ENCODE results near the gene ZNF311.
A peak's percentile ranks its signal among the peaks of the same experiment; 100 is the strongest.
"Not testable (repeated sequence)": the region's sequence is repeated elsewhere in the genome, so short reads cannot be mapped to it uniquely, and the experiment has no call there.

Gene ZNF311

DNA sequence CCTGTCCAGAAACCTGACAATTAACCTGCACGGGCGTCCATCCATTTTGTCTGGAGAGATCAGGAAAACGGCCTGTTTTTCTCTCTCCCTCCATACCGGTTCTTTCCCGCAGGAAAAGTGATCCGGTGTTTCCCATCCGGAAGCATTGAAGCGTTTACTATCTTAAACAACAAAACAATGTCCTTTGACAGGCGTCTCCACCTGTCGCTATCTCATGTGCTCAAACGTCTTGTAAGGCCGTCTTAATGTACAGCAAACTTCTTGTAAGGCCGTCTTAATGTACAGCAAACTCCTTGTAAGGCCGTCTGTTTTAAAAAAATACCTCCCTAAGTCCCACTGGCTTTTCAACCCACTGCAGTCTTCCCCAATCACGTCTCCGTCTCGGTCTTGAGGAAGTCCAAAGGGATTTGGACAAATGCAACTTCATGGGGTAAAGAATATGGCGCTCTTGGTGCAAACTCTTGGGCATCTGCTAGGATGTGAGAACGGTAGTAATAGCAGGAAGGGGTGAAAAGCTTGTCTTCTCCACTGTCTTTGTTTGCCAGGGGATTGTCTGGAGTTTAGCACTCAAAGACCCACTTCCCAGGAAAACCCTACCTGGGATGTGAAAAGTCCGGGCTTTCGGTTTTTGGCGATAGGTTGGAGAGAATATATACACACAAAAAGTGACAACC is 51.4 kb downstream of the ZNF311 start:
- TF ChIP-seq, protein P1, sequence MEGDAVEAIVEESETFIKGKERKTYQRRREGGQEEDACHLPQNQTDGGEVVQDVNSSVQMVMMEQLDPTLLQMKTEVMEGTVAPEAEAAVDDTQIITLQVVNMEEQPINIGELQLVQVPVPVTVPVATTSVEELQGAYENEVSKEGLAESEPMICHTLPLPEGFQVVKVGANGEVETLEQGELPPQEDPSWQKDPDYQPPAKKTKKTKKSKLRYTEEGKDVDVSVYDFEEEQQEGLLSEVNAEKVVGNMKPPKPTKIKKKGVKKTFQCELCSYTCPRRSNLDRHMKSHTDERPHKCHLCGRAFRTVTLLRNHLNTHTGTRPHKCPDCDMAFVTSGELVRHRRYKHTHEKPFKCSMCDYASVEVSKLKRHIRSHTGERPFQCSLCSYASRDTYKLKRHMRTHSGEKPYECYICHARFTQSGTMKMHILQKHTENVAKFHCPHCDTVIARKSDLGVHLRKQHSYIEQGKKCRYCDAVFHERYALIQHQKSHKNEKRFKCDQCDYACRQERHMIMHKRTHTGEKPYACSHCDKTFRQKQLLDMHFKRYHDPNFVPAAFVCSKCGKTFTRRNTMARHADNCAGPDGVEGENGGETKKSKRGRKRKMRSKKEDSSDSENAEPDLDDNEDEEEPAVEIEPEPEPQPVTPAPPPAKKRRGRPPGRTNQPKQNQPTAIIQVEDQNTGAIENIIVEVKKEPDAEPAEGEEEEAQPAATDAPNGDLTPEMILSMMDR (conservative IDR thresholded peaks at IDR 0.05; ENCODE audit: control insufficient read depth, insufficient read depth, low read depth, low read length) = no peak
- H3K4me3 ChIP-seq (ENCODE audit: control insufficient read depth, low read depth, low read length) = peak overlapping the region; percentile 83
- DNase-seq (ENCODE audit: low read depth) = peak; percentile 34

GRCh38 chr6:28953039-28953584 is 52.0 kb downstream of the ZNF311 start:
- TF ChIP-seq, protein P1 (conservative IDR thresholded peaks at IDR 0.05; ENCODE audit: control insufficient read depth, insufficient read depth, low read depth, low read length) = no peak
- H3K4me3 ChIP-seq (ENCODE audit: control insufficient read depth, low read depth, low read length) = peak overlapping the region; percentile 83
- DNase-seq (ENCODE audit: low read depth) = peak; percentile 68

GRCh38 chr6:28949656-28950195 is 55.4 kb downstream of the ZNF311 start:
- H3K4me3 ChIP-seq (ENCODE audit: control insufficient read depth, low read depth, low read length) = not testable (repeated sequence)

DNA sequence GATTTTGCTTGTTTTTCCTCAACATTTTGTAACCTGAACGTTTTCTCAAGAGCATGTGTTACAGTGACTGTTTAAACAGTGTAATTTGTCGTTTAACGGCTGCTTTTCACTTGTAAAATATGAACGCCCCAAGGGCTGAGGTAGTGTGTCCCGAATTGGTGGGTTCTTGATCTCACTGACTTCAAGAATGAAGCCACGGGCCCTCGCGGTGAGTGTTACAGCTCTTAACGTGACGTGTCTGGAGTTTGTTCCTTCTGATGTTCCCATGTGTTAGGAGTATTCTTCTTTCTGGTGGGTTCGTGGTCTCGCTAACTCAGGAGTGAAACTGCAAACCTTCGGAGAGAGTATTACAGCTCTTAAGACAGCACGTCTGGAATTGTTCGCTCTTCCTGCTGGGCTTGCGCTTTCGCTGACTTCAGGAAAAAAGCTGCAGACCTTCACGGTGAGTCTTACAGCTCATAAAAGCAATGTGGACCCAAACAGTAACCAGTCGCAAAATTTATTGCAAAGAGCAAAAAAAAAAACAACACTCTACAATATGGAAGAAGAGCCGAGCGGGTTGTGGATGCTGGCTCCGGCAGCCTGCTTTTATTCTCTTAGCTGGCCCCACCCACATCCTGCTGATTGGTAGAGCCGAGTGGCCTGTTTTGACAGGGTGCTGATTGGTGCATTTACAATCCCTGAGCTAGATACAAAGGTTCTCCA is 56.2 kb downstream of the ZNF311 start:
- H3K4me3 ChIP-seq (ENCODE audit: control insufficient read depth, low read depth, low read length) = no peak overlapping the region
- TF ChIP-seq, protein P1 (conservative IDR thresholded peaks at IDR 0.05; ENCODE audit: control insufficient read depth, insufficient read depth, low read depth, low read length) = no peak
- DNase-seq (ENCODE audit: low read depth) = no peak

More at GRCh38 chr6:28949656-28950195, 55.4 kb downstream of the ZNF311 start:
- DNase-seq (ENCODE audit: low read depth) = not testable (repeated sequence)

DNA sequence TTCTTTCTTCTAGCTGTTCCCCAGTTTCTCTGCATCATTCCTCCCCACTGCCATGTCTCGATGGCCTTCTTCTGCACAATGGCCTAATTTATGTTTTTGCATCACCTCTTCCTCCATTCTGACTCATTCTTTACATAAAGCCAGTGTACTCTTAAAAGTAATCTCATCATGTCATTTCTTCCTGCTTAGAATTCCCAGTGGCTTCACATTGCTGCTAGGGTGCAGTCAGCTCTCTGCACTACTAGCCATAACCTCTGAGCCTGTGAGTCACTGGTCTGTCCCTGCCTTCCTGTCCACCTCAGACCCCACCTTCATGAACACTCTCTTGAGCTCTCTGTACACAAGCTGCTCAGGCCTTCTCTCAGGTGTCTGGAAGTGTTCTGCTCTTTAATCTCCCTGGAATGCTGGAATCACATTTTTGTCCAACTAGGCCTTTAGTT is 57.3 kb downstream of the ZNF311 start:
- TF ChIP-seq, protein P1 (conservative IDR thresholded peaks at IDR 0.05; ENCODE audit: control insufficient read depth, insufficient read depth, low read depth, low read length) = no peak
- peak; percentile 50 for DNase-seq (ENCODE audit: low read depth)

DNA sequence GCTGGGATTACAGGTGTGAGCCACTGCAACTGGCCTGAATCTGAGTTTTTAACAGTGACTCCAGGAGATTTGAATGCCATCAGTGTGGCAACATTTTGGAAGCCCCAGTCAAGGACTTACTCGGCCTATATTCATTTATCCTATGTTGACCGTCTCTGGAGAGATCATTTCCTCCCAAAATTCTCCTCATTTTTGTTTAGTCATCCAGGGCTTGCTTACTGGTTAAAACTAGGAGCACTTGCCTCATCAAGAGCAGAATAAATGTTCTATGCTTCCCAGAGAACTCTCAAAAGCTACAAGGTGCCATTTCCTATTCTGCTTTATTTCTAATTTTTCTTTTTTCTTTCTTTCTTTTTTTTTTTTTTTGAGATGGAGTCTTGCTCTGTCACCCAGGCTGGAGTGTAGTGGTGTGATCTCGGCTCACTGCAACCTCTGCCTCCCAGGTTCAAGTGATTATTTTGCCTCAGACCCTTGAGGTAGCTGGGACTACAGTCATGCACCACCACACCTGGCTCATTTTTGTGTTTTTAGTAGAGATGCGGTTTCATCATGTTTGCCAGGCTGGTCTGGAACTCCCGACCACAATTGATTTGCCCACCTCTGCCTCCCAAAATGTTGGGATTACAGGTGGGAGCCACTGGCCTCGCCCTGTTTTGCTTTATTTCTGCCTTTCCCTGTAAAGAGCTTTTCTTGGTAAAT is 57.9 kb downstream of the ZNF311 start:
- no peak for DNase-seq (ENCODE audit: low read depth)
- TF ChIP-seq, protein P1 (conservative IDR thresholded peaks at IDR 0.05; ENCODE audit: control insufficient read depth, insufficient read depth, low read depth, low read length) = no peak
- no peak overlapping the region for H3K4me3 ChIP-seq (ENCODE audit: control insufficient read depth, low read depth, low read length)

More for the DNA sequence above, 57.3 kb downstream of the ZNF311 start:
- no peak overlapping the region for H3K4me3 ChIP-seq (ENCODE audit: control insufficient read depth, low read depth, low read length)

Measured in fibroblast of mammary gland (primary cell).